Peyer's patch (tissue), 4 donors: ENCODE measurements around the gene TCIRG1.

Experiments
- CTCF ChIP-seq, 6 experiments: fragments of 450-650 bp in 4 of 6; fragments of 200-600 bp in 2 of 6; sonication (generic) in 1 of 6; IDR thresholded peaks; one replicate each; pipeline ENCODE4 v1.5.1; 2017 to 2019; ENCODE audit warnings: antibody characterized with exemption in 6 of 6, mild to moderate bottlenecking in 3 of 6, moderate library complexity in 1 of 6
- POLR2A ChIP-seq, 2 donors: fragments of 450-650 bp; IDR thresholded peaks; one replicate each; pipeline ENCODE4 v1.5.1; 2017; ENCODE audit warnings: antibody characterized with exemption in 2 of 2, mild to moderate bottlenecking in 2 of 2, moderate library complexity in 2 of 2

GRCh38 chr11:68064926-68065325 lies 26.1 kb downstream of the TCIRG1 start:
- no peak for TF ChIP-seq CTCF (IDR thresholded peaks at IDR 0.05)
- TF ChIP-seq POLR2A (IDR thresholded peaks at IDR 0.05): no peak
